Inflammatory macrophage (primary cell): ENCODE results near the gene TPST2.

ENCODE experiments used
- DNase-seq, 2 donors: peaks; one replicate each; pipeline ENCODE4 v3.0.0-alpha.2; 2020 to 2022

Gene TPST2

GRCh38 chr22:26553056-26553752 lies 36.7 kb downstream of the TPST2 start:
- no peak for DNase-seq

- no peak for DNase-seq
Measured at GRCh38 chr22:26552466-26552865, 37.5 kb downstream of the TPST2 start.

- no peak for DNase-seq
Measured at GRCh38 chr22:26551568-26551967, 38.4 kb downstream of the TPST2 start.

DNA sequence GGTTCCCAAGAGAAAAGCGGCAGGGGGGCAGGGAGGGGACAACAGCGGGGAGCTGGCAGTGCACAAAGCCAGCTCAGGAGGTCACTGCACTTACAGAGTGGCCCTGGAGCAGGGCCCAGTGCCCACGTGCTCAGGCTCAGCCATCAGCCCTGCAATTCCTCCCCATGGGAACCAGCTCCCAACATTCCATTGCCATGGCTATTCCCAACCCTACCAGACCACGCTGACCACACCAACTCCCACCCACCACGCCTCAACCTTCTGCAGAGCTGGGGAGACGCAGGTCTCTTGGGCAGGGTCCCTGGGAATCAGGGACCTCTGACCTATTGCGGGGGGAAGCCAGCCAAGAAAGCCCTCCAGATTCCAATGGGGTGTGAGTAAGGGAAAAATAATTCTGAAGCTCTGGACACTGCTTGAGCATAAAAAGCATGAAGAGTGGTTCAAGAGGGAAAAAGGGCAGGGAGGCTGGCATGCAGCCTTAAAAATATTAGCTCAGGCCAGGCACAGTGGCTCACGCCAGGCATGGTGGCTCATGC lies 39.4 kb downstream of the TPST2 start:
- DNase-seq = no peak

- no peak for DNase-seq
Measured at GRCh38 chr22:26549902-26550497, 39.9 kb downstream of the TPST2 start.

DNA sequence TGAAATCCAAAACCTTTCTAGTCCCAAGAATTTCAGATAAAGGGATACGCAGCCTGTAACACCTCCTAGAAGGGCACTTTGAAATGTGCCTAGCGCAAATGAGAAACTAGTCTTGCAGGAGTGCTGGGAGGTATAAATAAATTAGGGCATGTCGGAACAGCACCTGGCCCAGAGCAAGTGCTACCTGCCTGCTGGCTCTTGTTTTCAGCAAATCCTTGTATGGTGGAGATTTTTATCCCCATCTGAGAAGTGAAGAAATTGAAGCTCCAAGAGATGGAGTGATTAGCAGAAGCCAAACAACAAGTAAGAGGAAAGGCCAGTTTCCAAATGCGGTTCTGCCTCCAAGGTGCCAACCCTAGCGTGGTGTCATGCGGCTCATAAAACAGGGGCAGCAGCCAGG lies 40.9 kb downstream of the TPST2 start:
- DNase-seq = no peak

DNA sequence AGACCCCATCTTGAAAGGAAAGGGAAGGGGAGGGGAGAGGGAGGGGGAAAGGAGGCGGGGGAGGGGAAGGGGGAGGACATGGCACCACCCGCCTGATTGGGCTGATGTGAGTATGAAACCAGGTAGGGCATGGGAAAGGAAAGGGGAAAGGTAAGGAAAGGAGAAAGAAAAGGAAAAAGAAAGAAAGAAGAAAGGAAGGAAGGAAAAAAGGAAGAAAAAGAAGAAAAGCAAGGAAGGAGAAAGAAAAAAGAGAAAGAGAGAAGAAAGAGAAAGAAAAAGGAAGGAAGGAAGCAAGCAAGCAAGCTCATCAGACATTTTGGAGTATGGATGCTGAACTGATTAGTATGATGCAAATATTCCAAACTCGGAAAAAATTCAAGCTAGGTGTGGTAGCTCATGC lies 41.6 kb downstream of the TPST2 start:
- no peak for DNase-seq

DNA sequence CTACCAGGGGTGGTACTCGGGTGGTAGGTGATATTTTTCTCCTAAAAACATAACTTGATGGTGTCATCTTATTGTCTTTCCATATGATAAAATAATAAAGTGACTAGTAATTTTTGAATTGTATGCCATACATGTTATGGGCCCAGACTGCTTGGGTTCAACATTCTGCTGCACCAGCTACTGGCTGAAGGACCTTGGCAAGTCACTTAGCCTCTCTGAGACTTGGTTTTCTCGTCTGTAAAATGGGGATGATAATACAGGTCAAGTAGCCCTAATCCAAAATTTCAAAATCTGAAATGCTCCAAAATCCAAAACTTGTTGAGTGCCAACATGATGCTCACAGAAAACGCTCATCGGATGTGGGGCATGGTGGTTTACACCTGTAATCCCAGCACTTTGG lies 42.1 kb downstream of the TPST2 start:
- no peak for DNase-seq

- no peak for DNase-seq
Measured at GRCh38 chr22:26547426-26547825, 42.5 kb downstream of the TPST2 start.

DNA sequence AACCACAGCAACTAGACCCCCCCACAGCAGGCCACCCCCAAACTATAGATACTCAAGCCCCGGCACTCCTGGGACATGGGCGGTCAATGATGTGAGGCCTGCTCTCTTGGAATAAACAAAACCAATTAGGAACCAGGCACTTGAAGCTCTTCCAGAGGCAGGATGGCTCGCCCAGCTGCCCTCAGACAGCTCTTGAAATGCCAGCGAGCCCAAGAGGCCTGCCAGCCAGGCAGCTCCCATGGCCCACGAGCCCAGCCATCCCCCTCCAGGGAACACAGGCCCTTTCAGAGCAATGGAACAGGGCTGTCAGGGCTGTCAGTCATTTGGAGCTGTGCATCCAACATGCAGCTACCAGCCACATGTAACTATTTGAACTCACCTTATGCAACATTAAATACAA lies 43.6 kb downstream of the TPST2 start:
- DNase-seq = no peak

GRCh38 chr22:26545827-26546226 lies 44.1 kb downstream of the TPST2 start:
- DNase-seq = no peak

GRCh38 chr22:26545385-26545784 lies 44.5 kb downstream of the TPST2 start:
- no peak for DNase-seq

GRCh38 chr22:26544489-26544888 lies 45.4 kb downstream of the TPST2 start:
- no peak for DNase-seq

GRCh38 chr22:26542831-26543230 lies 47.1 kb downstream of the TPST2 start:
- DNase-seq = peak; percentile 80 to 85

DNA sequence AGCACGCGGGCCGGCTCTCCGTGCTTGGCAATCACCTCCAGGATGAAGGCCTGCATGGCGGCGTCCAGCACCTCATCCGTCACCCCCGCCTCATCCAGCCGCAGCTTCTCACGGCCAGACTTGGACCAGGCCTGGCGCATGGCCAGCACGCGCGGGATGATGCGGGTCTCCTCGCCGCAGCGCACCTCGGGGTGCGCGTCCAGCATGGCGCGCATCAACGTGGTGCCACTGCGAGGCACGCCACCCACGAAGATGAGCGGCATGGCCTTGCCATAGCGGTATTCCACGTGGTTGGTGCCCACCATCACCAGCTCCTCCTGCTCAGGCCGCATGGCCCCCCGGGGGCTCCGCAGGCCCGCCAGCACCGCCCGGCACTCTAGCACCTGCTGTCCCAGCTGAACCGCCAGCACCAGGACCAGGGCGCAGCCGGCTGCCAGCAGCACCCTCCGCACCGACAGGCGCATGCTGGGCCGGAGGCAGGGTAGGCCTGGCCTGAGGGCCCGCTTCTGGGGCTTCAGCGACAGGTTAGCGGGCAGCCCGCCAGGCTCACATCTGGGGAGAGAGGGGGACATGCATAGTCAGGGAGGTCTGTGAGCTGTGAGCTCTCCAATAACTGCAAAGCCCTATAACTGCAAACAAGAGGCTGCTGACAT lies 48.6 kb downstream of the TPST2 start:
- no peak for DNase-seq

GRCh38 chr22:26540119-26540518 lies 49.8 kb downstream of the TPST2 start:
- DNase-seq = no peak

GRCh38 chr22:26536762-26537134 lies 53.2 kb downstream of the TPST2 start:
- no peak for DNase-seq

DNA sequence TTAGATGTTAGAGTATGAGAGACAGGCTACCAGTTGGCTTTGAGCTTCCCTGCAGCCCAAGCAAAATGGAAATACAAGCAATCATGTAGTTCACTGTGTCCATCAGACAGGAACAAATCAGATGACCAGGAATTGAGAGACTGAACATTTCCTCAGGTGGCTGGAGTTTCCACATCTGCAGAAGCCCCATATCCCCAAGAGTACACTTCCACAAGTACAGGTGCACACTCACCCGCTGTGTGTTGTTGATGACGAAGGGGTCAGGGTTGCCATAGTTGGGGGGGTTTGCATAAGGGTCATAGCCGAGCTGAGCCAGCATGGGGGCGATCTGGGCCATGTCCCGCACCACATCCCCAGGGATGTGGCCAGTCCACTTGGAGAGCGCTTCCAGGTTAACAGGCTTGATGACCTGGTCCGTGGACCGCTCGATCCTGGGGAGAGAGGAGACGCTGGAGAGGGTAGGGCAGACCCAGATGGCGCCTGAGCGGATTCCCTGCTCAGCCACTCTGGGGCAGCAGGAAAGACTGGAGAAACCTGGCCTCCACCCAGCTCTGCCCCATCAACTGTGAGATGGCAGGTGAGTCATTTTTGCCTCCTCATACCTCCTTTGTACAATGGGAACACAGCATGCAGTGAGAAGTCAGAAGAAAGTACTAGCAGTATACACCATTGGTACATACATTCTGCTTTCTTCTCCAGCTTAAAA lies 53.7 kb downstream of the TPST2 start:
- no peak for DNase-seq

DNA sequence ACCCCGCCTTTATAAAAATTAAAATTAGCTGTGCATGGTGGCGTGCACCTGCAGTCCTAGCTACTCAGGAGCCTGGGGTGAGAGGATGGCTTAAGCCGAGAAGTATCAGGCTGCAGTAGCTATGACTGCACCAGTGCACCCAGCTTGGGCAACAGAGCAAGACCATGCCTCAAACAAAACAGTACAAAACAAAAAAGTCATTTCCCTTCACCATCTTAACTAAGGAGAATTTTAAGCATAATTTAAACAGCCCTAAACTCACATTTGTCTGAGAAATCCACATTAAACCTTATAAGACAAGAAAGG lies 54.4 kb downstream of the TPST2 start:
- DNase-seq = no peak

GRCh38 chr22:26534874-26535602 lies 54.9 kb downstream of the TPST2 start:
- DNase-seq = peak; percentile 20 to 22

GRCh38 chr22:26534171-26534855 lies 55.6 kb downstream of the TPST2 start:
- DNase-seq = no peak

GRCh38 chr22:26529345-26529744 lies 60.6 kb downstream of the TPST2 start:
- DNase-seq = peak; percentile 66 to 78
